ENCODE data around the gene WDR88.
"Not testable (repeated sequence)": the region's sequence is repeated elsewhere in the genome, so short reads cannot be mapped to it uniquely, and the experiment has no call there.

The WDR88 gene

GRCh38 chr19:33175156-33175782, 43.4 kb downstream of the WDR88 start:
- no peak for DNase-seq

- no peak for DNase-seq
These were observed 44.2 kb downstream of the WDR88 start for GRCh38 chr19:33175886-33176669.

- DNase-seq = peak; percentile 98
These were observed 44.9 kb downstream of the WDR88 start for GRCh38 chr19:33176670-33177416.

GRCh38 chr19:33177417-33177979, 45.6 kb downstream of the WDR88 start:
- DNase-seq = no peak

- DNase-seq = no peak
These were observed 54.7 kb downstream of the WDR88 start for GRCh38 chr19:33186431-33187182.

- no peak for DNase-seq
These were observed 55.2 kb downstream of the WDR88 start for GRCh38 chr19:33187183-33187540.

- DNase-seq = no peak
These were observed 57.5 kb downstream of the WDR88 start for GRCh38 chr19:33189453-33189852.

GRCh38 chr19:33191092-33191491, 59.2 kb downstream of the WDR88 start:
- not testable (repeated sequence) for DNase-seq

- DNase-seq = no peak
These were observed 59.6 kb downstream of the WDR88 start for GRCh38 chr19:33191501-33191900.

- no peak for DNase-seq
These were observed 60.1 kb downstream of the WDR88 start for GRCh38 chr19:33192010-33192409.

- DNase-seq = no peak
These were observed 61.5 kb downstream of the WDR88 start for GRCh38 chr19:33193269-33193864.

- DNase-seq = no peak
These were observed 62.0 kb downstream of the WDR88 start, which contains the start of gene LRP3 for GRCh38 chr19:33193865-33194362. Gene LRP3 (plus strand): TSS chr19:33194330. CDS start chr19:33194786, 456 bp downstream.

GRCh38 chr19:33194532-33194885, 62.6 kb downstream of the WDR88 start:
- DNase-seq = no peak

GRCh38 chr19:33194886-33195644, 63.2 kb downstream of the WDR88 start:
- no peak for DNase-seq

- no peak for DNase-seq
These were observed 63.9 kb downstream of the WDR88 start for GRCh38 chr19:33195645-33196347.

GRCh38 chr19:33196446-33197193, 64.7 kb downstream of the WDR88 start:
- no peak for DNase-seq

GRCh38 chr19:33197591-33198000, 65.7 kb downstream of the WDR88 start:
- DNase-seq = no peak

- DNase-seq = no peak
These were observed 66.3 kb downstream of the WDR88 start for GRCh38 chr19:33198169-33198568.

GRCh38 chr19:33199441-33200265, 67.7 kb downstream of the WDR88 start:
- DNase-seq = no peak

Measured in NCI-H1694 treated with DMSO at 0.1 percent for 48 hours (cell line).